ENCODE results near the gene LIX1. TPM values are rescaled to one million over a fixed set of nuclear protein-coding genes. Genes with fewer than 3 reads are reported as not detected.

LIX1 gene
- total and polyA plus RNA-seq, 2 of the 8 experiments (the other 6 are each of a cell fraction or from before 2014, with no cell fraction given), result 0.26 to 0.45 TPM

DNA sequence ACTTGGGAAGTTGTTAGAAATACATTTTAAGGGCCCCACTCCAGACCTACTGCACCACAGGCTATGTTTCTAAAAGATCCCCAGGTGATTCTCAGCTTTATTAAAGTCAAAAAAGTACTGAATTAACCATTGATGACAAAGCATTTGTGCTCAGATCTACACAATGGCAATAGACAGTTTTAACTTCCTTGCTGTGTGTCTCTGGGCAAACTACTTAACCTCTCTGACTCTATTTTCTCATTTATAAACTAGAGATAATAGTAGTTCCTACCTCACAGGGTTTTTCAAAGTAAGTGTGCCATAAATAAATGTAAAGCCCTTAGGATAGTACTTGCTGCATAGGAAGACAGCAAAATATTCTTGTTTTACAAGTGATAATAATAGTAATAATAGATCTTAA lies 66.3 kb downstream of the LIX1 start:
- no peaks in the 10 kb centered on the region for H3K27me3 ChIP-seq (replicated peaks in 1 of 4; ENCODE audit: control insufficient read depth in 3 of 4, extremely low read depth in 1 of 4, insufficient read depth in 3 of 4, low read length in 3 of 4)
- H3K4ac ChIP-seq (replicated peaks; ENCODE audit: insufficient read length, low read depth, low read length), result no peak overlapping the region
- no peaks in the 10 kb centered on the region for H4K20me1 ChIP-seq (replicated peaks in 1 of 2; ENCODE audit: control insufficient read depth in 1 of 2, insufficient read depth in 2 of 2, low read length in 2 of 2)
- H3K18ac ChIP-seq (ENCODE audit: extremely low read depth, low read length), result no peak overlapping the region
- H2BK5ac ChIP-seq (ENCODE audit: low read depth, low read length), result no peak overlapping the region
- H3K9me3 ChIP-seq (ENCODE audit: insufficient read depth in 2 of 2, low read depth in 1 of 2, low read length in 1 of 2), result no peaks in the 10 kb centered on the region
- H3K4me2 ChIP-seq (ENCODE audit: insufficient read depth in 1 of 2, low read depth in 2 of 2, low read length in 2 of 2), result no peak overlapping the region
- H3K9ac ChIP-seq (replicated peaks in 1 of 4; ENCODE audit: extremely low read depth in 1 of 4, low read depth in 3 of 4, low read length in 3 of 4), result no peak overlapping the region
- H2AFZ ChIP-seq (ENCODE audit: low read length), result no peak overlapping the region
- no peak overlapping the region for H3K27ac ChIP-seq (ENCODE audit: low read depth, low read length)
- no peaks in the 10 kb centered on the region for H3K36me3 ChIP-seq (ENCODE audit: control insufficient read depth in 2 of 4, insufficient read depth in 4 of 4, low read length in 3 of 4)
- no peak overlapping the region for H3K4me3 ChIP-seq (ENCODE audit: extremely low read depth in 1 of 4, insufficient read depth in 2 of 4, low read depth in 3 of 4, low read length in 4 of 4)
- no peak overlapping the region for H3K23ac ChIP-seq (ENCODE audit: insufficient read length)
- H3K79me1 ChIP-seq (ENCODE audit: low read depth, low read length), result no peaks in the 10 kb centered on the region
- no peak for FAIRE-seq
- H4K8ac ChIP-seq (ENCODE audit: extremely low read depth, insufficient read depth, low read length), result no peak overlapping the region
- no peak overlapping the region for H2BK20ac ChIP-seq (ENCODE audit: low read length)
- H2AK5ac ChIP-seq (ENCODE audit: low read depth, low read length), result no peak overlapping the region
- no peak for DNase-seq (ENCODE audit: low read depth in 1 of 2, low spot score in 2 of 2)
- H4K5ac ChIP-seq (ENCODE audit: insufficient read length, low read depth, low read length), result no peak overlapping the region
- no peak overlapping the region for H2BK12ac ChIP-seq (ENCODE audit: low read depth, low read length)
- no peak overlapping the region for H2BK15ac ChIP-seq (ENCODE audit: low read length)
- no peak overlapping the region for H2BK120ac ChIP-seq (replicated peaks; ENCODE audit: low read depth, low read length)
- no peak overlapping the region for H3K56ac ChIP-seq (replicated peaks; ENCODE audit: insufficient read length, low read depth, low read length)
- H3K14ac ChIP-seq (ENCODE audit: insufficient read length), result no peak overlapping the region
- no peak overlapping the region for H4K91ac ChIP-seq (replicated peaks; ENCODE audit: insufficient read length, low read length)
- no peaks in the 10 kb centered on the region for H3K4me1 ChIP-seq (replicated peaks in 1 of 4; ENCODE audit: control insufficient read depth in 3 of 4, insufficient read depth in 4 of 4, low read length in 3 of 4)
- H3K79me2 ChIP-seq (ENCODE audit: control insufficient read depth in 1 of 2, insufficient read depth in 2 of 2, low read length in 2 of 2), result no peaks in the 10 kb centered on the region
- H3K23me2 ChIP-seq (ENCODE audit: low read depth, low read length), result no peaks in the 10 kb centered on the region
- POLR2A ChIA-PET (ENCODE audit: partially characterized antibody), result no interaction called here
- CTCF ChIA-PET (ENCODE audit: partially characterized antibody), result no interaction called here
- TF ChIP-seq BACH1 (IDR thresholded peaks at IDR 0.05; ENCODE audit: low read length), result no peak
- no peak for TF ChIP-seq BRCA1 (IDR thresholded peaks at IDR 0.05; ENCODE audit: low read depth, low read length)
- TF ChIP-seq SRF (IDR thresholded peaks at IDR 0.05; ENCODE audit: low read depth, low read length), result no peak
- no peak for TF ChIP-seq CBX8 (IDR thresholded peaks at IDR 0.05; ENCODE audit: borderline replicate concordance, low read depth, low read length)
- no peak for TF ChIP-seq NRF1 (IDR thresholded peaks at IDR 0.05; ENCODE audit: low read depth, low read length)
- no peak for TF ChIP-seq RBBP5 (IDR thresholded peaks at IDR 0.05; ENCODE audit: borderline replicate concordance, low read depth, low read length)
- TF ChIP-seq HDAC6 (IDR thresholded peaks at IDR 0.05; ENCODE audit: low read depth, low read length), result no peak
- no peak for TF ChIP-seq EZH2 (IDR thresholded peaks at IDR 0.05; ENCODE audit: low read depth, low read length, severe bottlenecking)
- TF ChIP-seq NANOG (IDR thresholded peaks at IDR 0.05; ENCODE audit: insufficient read depth, low read depth, low read length, poor library complexity, severe bottlenecking), result no peak
- TF ChIP-seq KDM4A (IDR thresholded peaks at IDR 0.05; ENCODE audit: low read depth, low read length, severe bottlenecking), result no peak
- TF ChIP-seq SUZ12 (IDR thresholded peaks at IDR 0.05; ENCODE audit: low read length), result no peak
- TF ChIP-seq RNF2 (IDR thresholded peaks at IDR 0.05; ENCODE audit: borderline replicate concordance, low read depth, low read length, missing control alignments, poor library complexity, severe bottlenecking), result no peak
- no peak for TF ChIP-seq ATF2 (IDR thresholded peaks at IDR 0.05; ENCODE audit: low read length)
- no peak for TF ChIP-seq POLR2A (IDR thresholded peaks at IDR 0.05; ENCODE audit: control extremely low read depth in 1 of 2, low read depth in 2 of 2, low read length in 2 of 2)
